ENCODE measurements around the gene ENOX2. TPM values are rescaled to one million over a fixed set of nuclear protein-coding genes. Genes with fewer than 3 reads are reported as not detected.

The ENOX2 gene
- total and polyA plus RNA-seq, 12 donors: 3.4 to 31.7 (median 18.9) TPM

GRCh38 chrX:130840345-130840744 lies 62.7 kb downstream of the ENOX2 start:
- no peak overlapping the region for H3K27ac ChIP-seq
- intact Hi-C loops (cut with DNase I): no loop called here
- no peak for DNase-seq
- no peaks in the 10 kb centered on the region for H3K9me3 ChIP-seq (replicated peaks in 1 of 3)
- WGBS, 4 donors: 56 to 91% (median 74%) methylated on average over 2 of the region's 2 CpGs
- TF ChIP-seq CTCF (IDR thresholded peaks at IDR 0.05) (no peak), POLR2A (IDR thresholded peaks at IDR 0.05) (no peak)
- no peak overlapping the region for H3K4me3 ChIP-seq
- H3K36me3 ChIP-seq (replicated peaks in 1 of 2): no peaks in the 10 kb centered on the region
- peaks cover 0 to 4% of the 10 kb centered on the region in 2 donors for H3K4me1 ChIP-seq (replicated peaks in 1 of 2)
- no peaks in the 10 kb centered on the region for H3K27me3 ChIP-seq

- Histone ChIP-seq H3K36me3 (replicated peaks in 1 of 2) (no peaks in the 10 kb centered on the region), H3K27me3 (no peaks in the 10 kb centered on the region), H3K4me1 (replicated peaks in 1 of 2) (peaks cover 0 to 4% of the 10 kb centered on the region in 2 donors), H3K27ac (no peak overlapping the region), H3K4me3 (no peak overlapping the region), H3K9me3 (replicated peaks in 1 of 3) (no peaks in the 10 kb centered on the region)
- peak in 2 of 7 donors; percentile 7 to 12 for DNase-seq
- intact Hi-C loops (cut with DNase I): no loop called here
- TF ChIP-seq CTCF (IDR thresholded peaks at IDR 0.05) (no peak), POLR2A (IDR thresholded peaks at IDR 0.05) (no peak)
- WGBS, 4 donors: 16 to 28% (median 18%) methylated on average over 2 of the region's 2 CpGs
Observed at GRCh38 chrX:130836447-130836846, 66.6 kb downstream of the ENOX2 start.

- 57 to 94% (median 75%) methylated on average over 1 of the region's 1 CpG for WGBS, 4 donors
- DNase-seq: no peak
- Histone ChIP-seq H3K27me3 (no peaks in the 10 kb centered on the region), H3K9me3 (replicated peaks in 1 of 3) (no peaks in the 10 kb centered on the region), H3K27ac (no peak overlapping the region), H3K4me1 (replicated peaks in 1 of 2) (peaks cover 0 to 4% of the 10 kb centered on the region in 2 donors), H3K36me3 (replicated peaks in 1 of 2) (no peaks in the 10 kb centered on the region), H3K4me3 (no peak overlapping the region)
- TF ChIP-seq CTCF (IDR thresholded peaks at IDR 0.05): no peak
- no peak for TF ChIP-seq POLR2A (IDR thresholded peaks at IDR 0.05)
- intact Hi-C loops (cut with DNase I): no loop called here
Observed at GRCh38 chrX:130834830-130835229, 68.2 kb downstream of the ENOX2 start.

- H3K4me1 ChIP-seq (replicated peaks in 1 of 2): peaks cover 0 to 4% of the 10 kb centered on the region in 2 donors
- TF ChIP-seq POLR2A (IDR thresholded peaks at IDR 0.05) (no peak), CTCF (IDR thresholded peaks at IDR 0.05) (no peak)
- H3K9me3 ChIP-seq (replicated peaks in 1 of 3): no peaks in the 10 kb centered on the region
- H3K27me3 ChIP-seq: no peaks in the 10 kb centered on the region
- WGBS, 4 donors: 38 to 92% (median 50%) methylated on average over 1 of the region's 1 CpG
- H3K27ac ChIP-seq: no peak overlapping the region
- no peak for DNase-seq
- H3K36me3 ChIP-seq (replicated peaks in 1 of 2): no peaks in the 10 kb centered on the region
- intact Hi-C loops (cut with DNase I): no loop called here
- H3K4me3 ChIP-seq: no peak overlapping the region
Observed at GRCh38 chrX:130834149-130834548, 68.9 kb downstream of the ENOX2 start.

Data from adrenal gland (tissue), 12 donors.